Osteoblast (primary cell): ENCODE data around the gene TTLL5. TPM values are rescaled to one million over a fixed set of nuclear protein-coding genes. Genes with fewer than 3 reads are reported as not detected.

Experiments used
- DNase-seq: peaks from one replicate; pipeline ENCODE4 v3.0.0; 2011; ENCODE audit warnings: low spot score, mixed read lengths; ENCODE audit not compliant: insufficient read length; ENCODE audit errors: missing footprints
- H2AFZ ChIP-seq: 2 replicates; pipeline ENCODE4 v1.6.0; 2011; ENCODE audit warnings: mild to moderate bottlenecking, low read length
- H3K27ac ChIP-seq: 2 replicates; pipeline ENCODE4 v1.5.1; 2011; ENCODE audit warnings: mild to moderate bottlenecking, low read depth, low read length, moderate library complexity
- H3K27me3 ChIP-seq: 2 replicates; pipeline ENCODE4 v1.6.0; 2012; ENCODE audit warnings: mild to moderate bottlenecking, control low read depth, inconsistent platforms, low read length, moderate library complexity; ENCODE audit not compliant: insufficient read depth
- H3K36me3 ChIP-seq: 2 replicates; pipeline ENCODE4 v1.5.1; 2011; ENCODE audit warnings: mild to moderate bottlenecking, low read length, control low read depth, moderate library complexity; ENCODE audit not compliant: insufficient read depth
- H3K4me1 ChIP-seq: 2 replicates; pipeline ENCODE4 v1.5.1; 2011; ENCODE audit warnings: mild to moderate bottlenecking, low read length, control low read depth, moderate library complexity; ENCODE audit not compliant: insufficient read depth
- H3K4me2 ChIP-seq: 2 replicates; pipeline ENCODE4 v1.6.0; 2011; ENCODE audit warnings: mild to moderate bottlenecking, low read length; ENCODE audit not compliant: insufficient read depth
- H3K4me3 ChIP-seq: fragments of 200-600 bp; sonication (generic); 3 replicates; pipeline ENCODE4 v1.5.1; 2012; ENCODE audit warnings: mild to moderate bottlenecking, low read length, inconsistent platforms; ENCODE audit not compliant: insufficient read depth
- H3K79me2 ChIP-seq: 2 replicates; pipeline ENCODE4 v1.6.0; 2012; ENCODE audit warnings: mild to moderate bottlenecking, low read length, control low read depth, inconsistent platforms; ENCODE audit not compliant: insufficient read depth
- H3K9me3 ChIP-seq: 2 replicates; pipeline ENCODE4 v1.5.1; 2011; ENCODE audit warnings: low read depth, low read length, control low read depth
- H4K20me1 ChIP-seq: 2 replicates; pipeline ENCODE4 v1.6.0; 2012; ENCODE audit warnings: mild to moderate bottlenecking, low read length, control low read depth; ENCODE audit not compliant: insufficient read depth
- CTCF ChIP-seq: IDR thresholded peaks from 2 replicates; pipeline ENCODE4 v1.5.1; 2011; ENCODE audit warnings: mild to moderate bottlenecking, low read depth, low read length, moderate library complexity; ENCODE audit errors: extremely low read depth
- total RNA-seq: library from RNA; depleted of rRNA; stranded (reverse); fragments of >200 nt; gene quantifications from 2 replicates; pipeline ENCODE4 v1.2.3, GENCODE V29; 2012

Gene TTLL5
- total RNA-seq, 1 donor, result 30.4 TPM

- Histone ChIP-seq H3K9me3 (no peaks in the 10 kb centered on the region), H3K4me3 (no peak overlapping the region), H3K27me3 (no peaks in the 10 kb centered on the region), H3K36me3 (peaks cover 2% of the 10 kb centered on the region), H3K27ac (no peak overlapping the region), H3K79me2 (no peaks in the 10 kb centered on the region), H3K4me1 (peaks cover 8% of the 10 kb centered on the region), H2AFZ (no peak overlapping the region), H3K4me2 (no peak overlapping the region), H4K20me1 (no peaks in the 10 kb centered on the region)
- TF ChIP-seq CTCF, result no peak
- no peak for DNase-seq
These were observed 245.2 kb downstream of the TTLL5 start for GRCh38 chr14:75906228-75906627.

DNA sequence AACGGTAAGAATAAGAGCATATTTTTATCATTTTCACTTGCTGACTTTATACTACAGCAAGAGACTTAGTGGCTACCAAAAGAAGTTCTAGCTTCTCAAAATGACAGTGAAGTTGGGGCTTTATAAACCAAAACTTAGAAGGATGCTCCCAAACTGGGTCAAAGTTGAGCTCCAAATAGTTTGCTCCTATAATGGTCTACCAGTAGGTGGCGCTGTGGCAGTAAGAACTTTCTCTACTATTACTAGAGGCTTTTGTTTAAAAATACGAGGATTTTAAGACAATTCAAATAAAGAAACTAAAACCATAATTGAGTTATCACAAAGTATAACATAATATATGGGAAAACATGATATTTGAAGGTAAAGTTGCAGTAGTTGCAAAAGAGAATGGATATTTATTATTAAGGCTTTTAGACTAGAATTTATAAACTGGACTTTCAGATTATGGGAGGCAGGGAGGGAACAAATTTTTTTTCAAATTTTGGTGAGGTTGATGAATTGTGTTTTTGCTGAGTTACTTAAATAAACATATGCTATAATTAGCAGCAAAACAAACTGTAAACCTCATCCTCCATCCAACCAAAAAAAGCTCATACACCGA lies 245.7 kb downstream of the TTLL5 start:
- no peak overlapping the region for H2AFZ ChIP-seq
- H4K20me1 ChIP-seq, result no peaks in the 10 kb centered on the region
- no peak overlapping the region for H3K27ac ChIP-seq
- H3K9me3 ChIP-seq, result no peaks in the 10 kb centered on the region
- no peak overlapping the region for H3K4me3 ChIP-seq
- H3K79me2 ChIP-seq, result no peaks in the 10 kb centered on the region
- H3K4me1 ChIP-seq, result peaks cover 8% of the 10 kb centered on the region
- DNase-seq, result no peak
- TF ChIP-seq CTCF, result peak; percentile 94
- H3K4me2 ChIP-seq, result no peak overlapping the region
- no peaks in the 10 kb centered on the region for H3K27me3 ChIP-seq
- peaks cover 2% of the 10 kb centered on the region for H3K36me3 ChIP-seq

GRCh38 chr14:75907756-75908359 lies 246.8 kb downstream of the TTLL5 start:
- Histone ChIP-seq H4K20me1 (no peaks in the 10 kb centered on the region), H3K79me2 (no peaks in the 10 kb centered on the region), H3K4me2 (no peak overlapping the region), H3K4me1 (peaks cover 8% of the 10 kb centered on the region), H3K4me3 (no peak overlapping the region), H3K9me3 (no peaks in the 10 kb centered on the region), H3K27ac (no peak overlapping the region), H3K27me3 (no peaks in the 10 kb centered on the region), H3K36me3 (no peaks in the 10 kb centered on the region), H2AFZ (no peak overlapping the region)
- no peak for DNase-seq
- TF ChIP-seq CTCF, result no peak

DNA sequence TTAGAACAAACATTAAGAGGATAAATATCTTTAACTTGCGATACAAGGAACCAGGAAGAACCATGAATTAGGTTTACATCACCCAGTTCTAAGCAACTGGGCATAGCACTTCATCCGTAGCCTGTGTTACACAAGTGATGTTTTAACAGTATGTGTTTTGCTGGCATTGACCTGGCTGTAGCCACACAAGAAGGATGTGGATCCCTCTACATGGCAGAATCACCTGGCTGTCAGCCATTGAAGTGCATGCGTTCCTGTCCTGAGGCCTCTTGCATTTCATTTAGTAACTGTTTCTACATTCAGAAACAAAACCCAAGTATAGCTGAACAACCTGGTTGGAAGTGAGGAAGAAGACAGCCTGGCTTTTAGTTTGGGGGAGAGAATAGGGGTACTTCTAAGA lies 248.6 kb downstream of the TTLL5 start:
- Histone ChIP-seq H3K4me3 (no peak overlapping the region), H3K27ac (no peak overlapping the region), H4K20me1 (no peaks in the 10 kb centered on the region), H3K36me3 (no peaks in the 10 kb centered on the region), H3K27me3 (no peaks in the 10 kb centered on the region), H3K79me2 (no peaks in the 10 kb centered on the region), H3K9me3 (no peaks in the 10 kb centered on the region), H3K4me1 (peaks cover 8% of the 10 kb centered on the region), H2AFZ (no peak overlapping the region), H3K4me2 (no peak overlapping the region)
- DNase-seq, result no peak
- no peak for TF ChIP-seq CTCF
